HepG2 (cell line): Measurements from ENCODE around the gene ITGA7. TPM values are rescaled to one million over a fixed set of nuclear protein-coding genes. Genes with fewer than 3 reads are reported as not detected.

Experiments
- CREBL2 ChIP-seq: sonication (generic); formaldehyde crosslinking; IDR thresholded peaks from 2 replicates; pipeline ENCODE4 v1.8.1; 2023; ENCODE audit warnings: missing genetic modification reagents, mild to moderate bottlenecking, borderline replicate concordance
- EED ChIP-seq: sonication (generic); formaldehyde crosslinking; IDR thresholded peaks from 2 replicates; pipeline ENCODE4 v1.5.0; 2020; ENCODE audit warnings: mild to moderate bottlenecking, missing genetic modification reagents
- FOSL2 ChIP-seq: sonication (generic); formaldehyde crosslinking; IDR thresholded peaks from 2 replicates; pipeline ENCODE4 v1.4.0; 2020; ENCODE audit warnings: missing genetic modification reagents
- JUNB ChIP-seq: sonication (generic); formaldehyde crosslinking; IDR thresholded peaks from 2 replicates; pipeline ENCODE4 v1.8.0; 2022; ENCODE audit warnings: missing genetic modification reagents, mild to moderate bottlenecking, borderline replicate concordance
- KAT2B ChIP-seq: fragments of 150-350 bp; IDR thresholded peaks from 2 replicates; pipeline ENCODE4 v1.6.1; 2014; ENCODE audit warnings: low read depth, low read length, borderline replicate concordance
- MED8 ChIP-seq: sonication (generic); formaldehyde crosslinking; IDR thresholded peaks from 2 replicates; pipeline ENCODE4 v1.8.1; 2023; ENCODE audit warnings: mild to moderate bottlenecking, missing genetic modification reagents; ENCODE audit not compliant: insufficient replicate concordance
- NFKBIZ ChIP-seq: IDR thresholded peaks from 2 replicates; pipeline ENCODE4 v1.6.1; 2018; ENCODE audit warnings: missing genetic modification reagents, missing compliant biosample characterization
- NR2C2 ChIP-seq: sonication (generic); formaldehyde crosslinking; IDR thresholded peaks from 2 replicates; pipeline ENCODE4 v1.4.0; 2020; ENCODE audit warnings: missing genetic modification reagents, mild to moderate bottlenecking, moderate library complexity, borderline replicate concordance
- PAF1 ChIP-seq: IDR thresholded peaks from 2 replicates; pipeline ENCODE4 v1.6.1; 2016; ENCODE audit warnings: missing genetic modification reagents, missing compliant biosample characterization
- REXO4 ChIP-seq: sonication (generic); formaldehyde crosslinking; IDR thresholded peaks from 2 replicates; pipeline ENCODE4 v1.8.0; 2022; ENCODE audit warnings: missing genetic modification reagents, mild to moderate bottlenecking, borderline replicate concordance
- RFXANK ChIP-seq: IDR thresholded peaks from 2 replicates; pipeline ENCODE4 v1.6.1; 2016
- SRY ChIP-seq: sonication (generic); formaldehyde crosslinking; IDR thresholded peaks from 2 replicates; pipeline ENCODE4 v1.8.0; 2022; ENCODE audit warnings: mild to moderate bottlenecking, missing genetic modification reagents
- TAF1 ChIP-seq: sonication (generic); formaldehyde crosslinking; IDR thresholded peaks from 2 replicates; pipeline ENCODE4 v1.4.0; 2020; ENCODE audit warnings: missing genetic modification reagents
- ZFYVE20 ChIP-seq: sonication (generic); formaldehyde crosslinking; IDR thresholded peaks from 2 replicates; pipeline ENCODE4 v1.8.0; 2023; ENCODE audit warnings: low read depth, mild to moderate bottlenecking, moderate library complexity, missing genetic modification reagents, borderline replicate concordance
- ZNF143 ChIP-seq: sonication (generic); formaldehyde crosslinking; IDR thresholded peaks from 2 replicates; pipeline ENCODE4 v1.4.0; 2020; ENCODE audit warnings: missing genetic modification reagents
- ZNF232 ChIP-seq: sonication (generic); formaldehyde crosslinking; IDR thresholded peaks from 2 replicates; pipeline ENCODE4 v1.4.0; 2020; ENCODE audit warnings: missing genetic modification reagents, borderline replicate concordance
- ZNF331 ChIP-seq: sonication (generic); formaldehyde crosslinking; IDR thresholded peaks from 2 replicates; pipeline ENCODE4 v1.4.0; 2020; ENCODE audit warnings: missing genetic modification reagents
- ZNF549 ChIP-seq: sonication (generic); formaldehyde crosslinking; IDR thresholded peaks from 2 replicates; pipeline ENCODE4 v1.5.0; 2020; ENCODE audit warnings: missing genetic modification reagents
- ZNF629 ChIP-seq: sonication (generic); formaldehyde crosslinking; conservative IDR thresholded peaks from 2 replicates; pipeline ENCODE4 v1.5.0; 2020; ENCODE audit warnings: missing genetic modification reagents
- ZNF737 ChIP-seq: sonication (generic); formaldehyde crosslinking; IDR thresholded peaks from 2 replicates; pipeline ENCODE4 v1.5.0; 2020; ENCODE audit warnings: missing genetic modification reagents, mild to moderate bottlenecking, borderline replicate concordance
- ZNF781 ChIP-seq: sonication (generic); formaldehyde crosslinking; IDR thresholded peaks from 2 replicates; pipeline ENCODE4 v1.5.1; 2020; ENCODE audit warnings: borderline replicate concordance, mild to moderate bottlenecking, missing genetic modification reagents; ENCODE audit errors: not compliant biosample characterization
- ZZZ3 ChIP-seq: sonication (generic); formaldehyde crosslinking; IDR thresholded peaks from 2 replicates; pipeline ENCODE4 v1.4.0; 2020; ENCODE audit warnings: missing genetic modification reagents, mild to moderate bottlenecking, borderline replicate concordance
- polyA plus RNA-seq, 8 experiments: library from polyadenylated mRNA; depleted of rRNA in 3 of 8; stranded (reverse) in 7 of 8; unstranded in 1 of 8; fragments of >200 nt; fragmentation: Illumina TruSeq in 4 of 8; extraction: Trizol in 4 of 8; gene quantifications; 2 replicates each; pipeline versions ENCODE4 v1.2.1 to v1.2.3, GENCODE V29; 2011 to 2016; ENCODE audit warnings: low read depth in 4 of 8, missing spikeins in 1 of 8, mixed read lengths in 1 of 8; ENCODE audit not compliant: insufficient read depth in 1 of 8
- total RNA-seq, 5 experiments: library from RNA; depleted of rRNA; stranded (reverse); fragments of >200 nt; fragmentation: Illumina TruSeq; extraction: Trizol; gene quantifications; 2 replicates each; pipeline ENCODE4 v1.2.3, GENCODE V29; 2016; ENCODE audit warnings: low read depth in 1 of 5
- TF ChIP-seq, protein P1 (sequence below): IDR thresholded peaks from 2 replicates; pipeline ENCODE4 v1.6.1; 2016
- TF ChIP-seq, protein P2 (sequence below): sonication (generic); formaldehyde crosslinking; IDR thresholded peaks from 2 replicates; pipeline ENCODE4 v1.5.1; 2020; ENCODE audit warnings: missing genetic modification reagents, mild to moderate bottlenecking, borderline replicate concordance

Gene ITGA7
- total and polyA plus RNA-seq, 2 of the 13 experiments (the other 11 are each of a cell fraction or from before 2014, with no cell fraction given) = 0.65 to 0.75 TPM

- TF ChIP-seq REXO4 (CRISPR knock-in tag) (no peak), ZZZ3 (CRISPR knock-in tag) (peak; percentile 76), ZNF232 (CRISPR knock-in tag) (no peak), SRY (peak; percentile 95), EED (CRISPR knock-in tag) (0 out of 2 replicates have a peak, but pooled peaks have one; percentile 53), CREBL2 (CRISPR knock-in tag) (no peak), ZNF781 (no peak), PAF1 (no peak), RFXANK (CRISPR knock-in tag) (no peak), ZNF737 (CRISPR knock-in tag) (0 out of 2 replicates have a peak, but pooled peaks have one; percentile 43), KAT2B (no peak), ZNF549 (CRISPR knock-in tag) (no peak), FOSL2 (CRISPR knock-in tag) (peak; percentile 55), ZFYVE20 (CRISPR knock-in tag) (no peak), ZNF629 (CRISPR knock-in tag) (no peak), MED8 (CRISPR knock-in tag) (peak; percentile 46), NFKBIZ (CRISPR knock-in tag) (peak; percentile 69; the same call in 1 of the 2 replicates), TAF1 (CRISPR knock-in tag) (peak; percentile 44; the same call in 1 of the 2 replicates), ZNF143 (CRISPR knock-in tag) (no peak), JUNB (CRISPR knock-in tag) (peak; percentile 22; the same call in 1 of the 2 replicates), NR2C2 (peak; percentile 76; the same call in 1 of the 2 replicates), ZNF331 (CRISPR knock-in tag) (peak; percentile 64; the same call in 1 of the 2 replicates)
- TF ChIP-seq, protein P1, sequence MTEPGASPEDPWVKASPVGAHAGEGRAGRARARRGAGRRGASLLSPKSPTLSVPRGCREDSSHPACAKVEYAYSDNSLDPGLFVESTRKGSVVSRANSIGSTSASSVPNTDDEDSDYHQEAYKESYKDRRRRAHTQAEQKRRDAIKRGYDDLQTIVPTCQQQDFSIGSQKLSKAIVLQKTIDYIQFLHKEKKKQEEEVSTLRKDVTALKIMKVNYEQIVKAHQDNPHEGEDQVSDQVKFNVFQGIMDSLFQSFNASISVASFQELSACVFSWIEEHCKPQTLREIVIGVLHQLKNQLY = peak; percentile 78; the same call in 1 of the 2 replicates
- TF ChIP-seq, protein P2, sequence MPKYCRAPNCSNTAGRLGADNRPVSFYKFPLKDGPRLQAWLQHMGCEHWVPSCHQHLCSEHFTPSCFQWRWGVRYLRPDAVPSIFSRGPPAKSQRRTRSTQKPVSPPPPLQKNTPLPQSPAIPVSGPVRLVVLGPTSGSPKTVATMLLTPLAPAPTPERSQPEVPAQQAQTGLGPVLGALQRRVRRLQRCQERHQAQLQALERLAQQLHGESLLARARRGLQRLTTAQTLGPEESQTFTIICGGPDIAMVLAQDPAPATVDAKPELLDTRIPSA (CRISPR knock-in tag) = no peak
Measured at GRCh38 chr12:55715833-55716581, 8.3 kb upstream of the ITGA7 start, which contains the start of gene BLOC1S1 (continued).
